Measurements from ENCODE around the gene PARD6A.

Gene PARD6A

DNA sequence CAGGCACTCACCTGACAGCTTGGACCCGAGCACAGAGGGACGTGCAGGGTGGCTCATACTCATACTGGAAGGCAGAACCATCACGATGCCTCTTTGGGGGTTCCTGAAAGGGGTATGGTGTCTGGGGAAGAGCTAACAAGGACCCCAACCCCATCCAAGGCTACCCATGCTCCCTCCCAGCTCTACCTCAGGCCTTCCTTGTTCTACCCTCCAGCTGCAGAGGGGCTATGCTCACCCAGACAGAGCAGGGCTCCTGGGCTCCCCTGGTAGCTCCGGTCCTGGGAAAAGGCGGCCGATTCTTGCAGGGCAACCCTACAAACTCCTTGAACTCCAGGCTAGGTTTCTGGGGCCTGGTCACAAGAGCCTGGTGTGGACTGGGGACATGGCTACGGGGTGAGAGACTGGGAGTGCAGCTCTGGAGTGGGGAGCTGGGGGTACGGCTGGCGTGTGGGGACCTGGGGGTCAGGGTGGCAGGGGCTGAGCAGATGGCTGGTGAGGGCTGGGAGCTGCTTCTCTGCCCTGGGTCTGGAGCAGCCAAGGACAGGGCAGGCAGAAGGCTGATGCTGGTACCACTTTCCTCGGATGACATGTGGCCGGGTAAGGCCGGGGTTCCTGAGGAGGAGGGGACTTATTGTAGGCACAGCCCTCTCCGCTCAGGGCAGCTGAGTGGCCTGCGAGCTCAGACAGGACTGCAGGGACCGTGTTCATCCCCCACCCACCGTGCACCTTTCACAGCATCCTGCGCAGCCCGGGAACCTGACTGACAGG lies 2.8 kb upstream of the PARD6A start:
- H2AFZ ChIP-seq (ENCODE audit: low read length) = no peak overlapping the region
- no peak for DNase-seq
- H3K4me2 ChIP-seq (ENCODE audit: low read depth, low read length) = no peak overlapping the region
- H3K9me2 ChIP-seq (replicated peaks; ENCODE audit: insufficient read depth, low read length) = no peaks in the 10 kb centered on the region
- no peak overlapping the region for H3K9ac ChIP-seq (ENCODE audit: low read length)
- H4K20me1 ChIP-seq (ENCODE audit: insufficient read depth, low read length) = no peaks in the 10 kb centered on the region
- H3K36me3 ChIP-seq (replicated peaks; ENCODE audit: insufficient read depth, low read length) = no peaks in the 10 kb centered on the region
- H3K4me1 ChIP-seq (ENCODE audit: low read length) = peaks cover 13% of the 10 kb centered on the region
- no peak overlapping the region for H3K4me3 ChIP-seq (ENCODE audit: low read length)
- peaks cover 42% of the 10 kb centered on the region for H3K79me2 ChIP-seq (ENCODE audit: low read length)
- TF ChIP-seq EZH2 (optimal IDR thresholded peaks at IDR 0.05; ENCODE audit: low read depth, low read length) (no peak), EZH2phosphoT487 (IDR thresholded peaks at IDR 0.05; ENCODE audit: low read length) (no peak)
- TF ChIP-seq, protein P1, sequence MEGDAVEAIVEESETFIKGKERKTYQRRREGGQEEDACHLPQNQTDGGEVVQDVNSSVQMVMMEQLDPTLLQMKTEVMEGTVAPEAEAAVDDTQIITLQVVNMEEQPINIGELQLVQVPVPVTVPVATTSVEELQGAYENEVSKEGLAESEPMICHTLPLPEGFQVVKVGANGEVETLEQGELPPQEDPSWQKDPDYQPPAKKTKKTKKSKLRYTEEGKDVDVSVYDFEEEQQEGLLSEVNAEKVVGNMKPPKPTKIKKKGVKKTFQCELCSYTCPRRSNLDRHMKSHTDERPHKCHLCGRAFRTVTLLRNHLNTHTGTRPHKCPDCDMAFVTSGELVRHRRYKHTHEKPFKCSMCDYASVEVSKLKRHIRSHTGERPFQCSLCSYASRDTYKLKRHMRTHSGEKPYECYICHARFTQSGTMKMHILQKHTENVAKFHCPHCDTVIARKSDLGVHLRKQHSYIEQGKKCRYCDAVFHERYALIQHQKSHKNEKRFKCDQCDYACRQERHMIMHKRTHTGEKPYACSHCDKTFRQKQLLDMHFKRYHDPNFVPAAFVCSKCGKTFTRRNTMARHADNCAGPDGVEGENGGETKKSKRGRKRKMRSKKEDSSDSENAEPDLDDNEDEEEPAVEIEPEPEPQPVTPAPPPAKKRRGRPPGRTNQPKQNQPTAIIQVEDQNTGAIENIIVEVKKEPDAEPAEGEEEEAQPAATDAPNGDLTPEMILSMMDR (IDR thresholded peaks at IDR 0.05; ENCODE audit: low read length) = no peak
- no peaks in the 10 kb centered on the region for H3K9me3 ChIP-seq (replicated peaks; ENCODE audit: insufficient read depth, low read length)
- peaks cover 17% of the 10 kb centered on the region for H3F3A ChIP-seq (ENCODE audit: insufficient read depth, low read length)
- H3K27ac ChIP-seq (ENCODE audit: low read length) = no peak overlapping the region
- H3K27me3 ChIP-seq (replicated peaks; ENCODE audit: insufficient read depth, low read length) = no peaks in the 10 kb centered on the region

DNA sequence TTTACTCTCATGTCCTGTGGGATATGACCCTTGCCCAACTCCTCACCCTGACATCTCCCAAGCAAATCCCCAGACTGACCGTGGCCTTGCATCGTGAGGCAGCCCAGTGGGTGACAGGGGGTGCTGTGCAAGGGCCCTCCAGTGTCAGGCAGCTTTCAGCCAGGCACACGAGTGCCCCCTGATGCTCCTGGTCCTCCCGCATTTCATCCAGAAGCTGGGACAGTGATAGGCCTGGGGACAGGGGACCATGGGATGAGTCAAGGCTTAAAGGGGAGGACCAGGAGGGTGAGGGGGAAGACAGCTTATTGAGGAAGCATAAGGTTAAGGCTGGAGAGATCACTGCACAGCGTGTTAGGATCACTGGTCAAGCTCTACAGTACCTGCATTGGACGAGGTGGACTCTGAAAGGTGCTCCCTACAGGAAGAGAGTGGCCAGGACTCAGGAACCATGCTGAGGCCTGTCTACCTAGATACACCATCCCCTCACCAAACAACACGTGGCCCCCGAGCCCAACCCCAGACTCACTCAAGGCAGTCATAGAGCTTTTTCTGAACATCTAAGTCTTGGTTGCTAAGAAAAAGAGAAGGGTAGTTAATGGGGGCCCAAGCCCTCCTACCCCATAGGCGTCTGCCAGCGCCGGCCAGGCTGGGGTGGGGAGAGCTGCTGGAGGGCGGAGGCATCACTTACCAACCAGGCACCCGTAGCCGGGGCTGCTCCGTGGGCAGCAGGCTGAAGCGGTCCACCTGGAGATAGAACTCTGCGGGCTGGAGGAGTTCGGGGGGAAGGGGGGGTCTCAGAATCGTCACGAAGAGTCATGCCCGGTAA lies 1.7 kb upstream of the PARD6A start:
- no peak for TF ChIP-seq EZH2phosphoT487 (IDR thresholded peaks at IDR 0.05; ENCODE audit: low read length)
- TF ChIP-seq, protein P1 (IDR thresholded peaks at IDR 0.05; ENCODE audit: low read length) = no peak
- TF ChIP-seq EZH2 (optimal IDR thresholded peaks at IDR 0.05; ENCODE audit: low read depth, low read length) = no peak
- H3K27ac ChIP-seq (ENCODE audit: low read length) = peak overlapping the region; percentile 96; the same call in 1 of the 2 replicates
- peak overlapping the region; percentile 93 for H3K4me3 ChIP-seq (ENCODE audit: low read length)
- no peaks in the 10 kb centered on the region for H3K36me3 ChIP-seq (replicated peaks; ENCODE audit: insufficient read depth, low read length)
- H3F3A ChIP-seq (ENCODE audit: insufficient read depth, low read length) = peaks cover 17% of the 10 kb centered on the region
- no peaks in the 10 kb centered on the region for H3K9me3 ChIP-seq (replicated peaks; ENCODE audit: insufficient read depth, low read length)
- no peaks in the 10 kb centered on the region for H3K9me2 ChIP-seq (replicated peaks; ENCODE audit: insufficient read depth, low read length)
- H3K4me2 ChIP-seq (ENCODE audit: low read depth, low read length) = peak overlapping the region; percentile 93
- no peak for DNase-seq
- H3K4me1 ChIP-seq (ENCODE audit: low read length) = peaks cover 13% of the 10 kb centered on the region
- H3K9ac ChIP-seq (ENCODE audit: low read length) = peak overlapping the region; percentile 93
- H3K27me3 ChIP-seq (replicated peaks; ENCODE audit: insufficient read depth, low read length) = no peaks in the 10 kb centered on the region
- peak overlapping the region; percentile 72; the same call in 1 of the 2 replicates for H2AFZ ChIP-seq (ENCODE audit: low read length)
- H4K20me1 ChIP-seq (ENCODE audit: insufficient read depth, low read length) = no peaks in the 10 kb centered on the region
- H3K79me2 ChIP-seq (ENCODE audit: low read length) = peaks cover 42% of the 10 kb centered on the region

DNA sequence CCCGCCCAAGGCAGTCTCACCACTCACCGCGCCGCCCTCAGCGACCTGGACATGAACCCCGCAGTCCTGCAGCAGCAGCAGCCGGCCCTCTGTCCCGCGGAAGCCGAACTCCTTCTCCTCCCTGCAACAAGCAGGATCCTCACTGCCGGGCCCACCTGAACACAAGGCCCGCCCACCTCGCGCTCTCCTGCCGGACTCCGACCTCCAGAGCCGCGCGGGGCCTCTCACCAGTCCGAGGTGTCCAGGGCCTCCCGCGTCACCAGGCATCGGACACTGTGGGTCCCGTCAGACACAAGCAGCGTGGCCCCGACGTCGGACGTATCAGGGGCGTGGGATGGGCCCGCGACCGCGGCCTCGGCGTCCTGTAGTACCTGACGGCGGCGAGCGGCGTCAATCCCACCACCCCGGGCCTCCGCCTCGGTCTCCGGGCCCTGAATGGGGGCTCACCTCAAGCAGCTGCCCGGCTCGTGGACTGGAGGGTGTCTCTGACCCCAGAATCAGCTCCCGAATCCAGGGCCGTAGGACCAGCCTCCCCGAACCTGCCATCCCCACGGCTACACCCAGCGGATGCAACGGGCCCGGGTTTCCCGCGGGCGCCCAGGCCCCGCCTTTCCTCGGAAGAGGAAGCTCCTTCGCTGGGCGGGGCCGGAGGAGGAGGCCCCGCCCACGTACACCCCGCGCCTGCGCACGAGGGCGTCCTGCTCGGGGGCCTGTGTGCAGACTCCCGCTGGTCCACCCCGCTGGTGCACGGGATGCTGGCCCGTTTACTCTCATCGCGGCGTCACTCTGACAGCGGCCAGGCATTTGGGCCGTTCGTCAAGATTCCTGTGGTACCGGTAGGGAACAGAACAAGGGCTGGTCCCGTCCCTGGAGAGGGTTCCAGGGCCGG lies 841 bp upstream of the PARD6A start, which contains the start of gene ACD:
Gene ACD (minus strand): TSS at position 586 of the 889 bp plus-strand sequence. CDS start 40 bp downstream, at position 546.
- no peaks in the 10 kb centered on the region for H3K27me3 ChIP-seq (replicated peaks; ENCODE audit: insufficient read depth, low read length)
- peak within 1 kb of the TSS; percentile 98 for H2AFZ ChIP-seq (ENCODE audit: low read length)
- H3K4me1 ChIP-seq (ENCODE audit: low read length) = peaks cover 13% of the 10 kb centered on the region
- peak within 1 kb of the TSS; percentile 99 for H3K4me2 ChIP-seq (ENCODE audit: low read depth, low read length)
- H3K27ac ChIP-seq (ENCODE audit: low read length) = peak within 1 kb of the TSS; percentile 96
- H3K4me3 ChIP-seq (ENCODE audit: low read length) = peak within 1 kb of the TSS; percentile 93
- no peak for TF ChIP-seq EZH2 (optimal IDR thresholded peaks at IDR 0.05; ENCODE audit: low read depth, low read length)
- TF ChIP-seq, protein P1 (IDR thresholded peaks at IDR 0.05; ENCODE audit: low read length) = no peak
- no peak for TF ChIP-seq EZH2phosphoT487 (IDR thresholded peaks at IDR 0.05; ENCODE audit: low read length)
- no peaks in the 10 kb centered on the region for H4K20me1 ChIP-seq (ENCODE audit: insufficient read depth, low read length)
- no peaks in the 10 kb centered on the region for H3K9me3 ChIP-seq (replicated peaks; ENCODE audit: insufficient read depth, low read length)
- H3F3A ChIP-seq (ENCODE audit: insufficient read depth, low read length) = peaks cover 17% of the 10 kb centered on the region
- H3K9ac ChIP-seq (ENCODE audit: low read length) = peak within 1 kb of the TSS; percentile 95
- H3K36me3 ChIP-seq (replicated peaks; ENCODE audit: insufficient read depth, low read length) = no peaks in the 10 kb centered on the region
- peaks cover 45% of the 10 kb centered on the region for H3K79me2 ChIP-seq (ENCODE audit: low read length)
- H3K9me2 ChIP-seq (replicated peaks; ENCODE audit: insufficient read depth, low read length) = no peaks in the 10 kb centered on the region
- peak; percentile 96 for DNase-seq

Measured in MM.1S (cell line).